Stimulated activated CD8-positive, alpha-beta memory T cell treated with anti-CD3 and anti-CD28 coated beads, Interleukin-12 subunit alpha, Interleukin-12 subunit beta, amount 100 ng/mL, for 24 hours (primary cell): ENCODE measurements around the gene ETFDH.
A peak's percentile ranks its signal among the peaks of the same experiment; 100 is the strongest.
"Not testable (repeated sequence)": the region's sequence is repeated elsewhere in the genome, so short reads cannot be mapped to it uniquely, and the experiment has no call there.

Experiments
- DNase-seq: peaks from one replicate; pipeline ENCODE4 v3.0.0-alpha.2; 2020; ENCODE audit errors: extremely low read depth

ETFDH gene

DNA sequence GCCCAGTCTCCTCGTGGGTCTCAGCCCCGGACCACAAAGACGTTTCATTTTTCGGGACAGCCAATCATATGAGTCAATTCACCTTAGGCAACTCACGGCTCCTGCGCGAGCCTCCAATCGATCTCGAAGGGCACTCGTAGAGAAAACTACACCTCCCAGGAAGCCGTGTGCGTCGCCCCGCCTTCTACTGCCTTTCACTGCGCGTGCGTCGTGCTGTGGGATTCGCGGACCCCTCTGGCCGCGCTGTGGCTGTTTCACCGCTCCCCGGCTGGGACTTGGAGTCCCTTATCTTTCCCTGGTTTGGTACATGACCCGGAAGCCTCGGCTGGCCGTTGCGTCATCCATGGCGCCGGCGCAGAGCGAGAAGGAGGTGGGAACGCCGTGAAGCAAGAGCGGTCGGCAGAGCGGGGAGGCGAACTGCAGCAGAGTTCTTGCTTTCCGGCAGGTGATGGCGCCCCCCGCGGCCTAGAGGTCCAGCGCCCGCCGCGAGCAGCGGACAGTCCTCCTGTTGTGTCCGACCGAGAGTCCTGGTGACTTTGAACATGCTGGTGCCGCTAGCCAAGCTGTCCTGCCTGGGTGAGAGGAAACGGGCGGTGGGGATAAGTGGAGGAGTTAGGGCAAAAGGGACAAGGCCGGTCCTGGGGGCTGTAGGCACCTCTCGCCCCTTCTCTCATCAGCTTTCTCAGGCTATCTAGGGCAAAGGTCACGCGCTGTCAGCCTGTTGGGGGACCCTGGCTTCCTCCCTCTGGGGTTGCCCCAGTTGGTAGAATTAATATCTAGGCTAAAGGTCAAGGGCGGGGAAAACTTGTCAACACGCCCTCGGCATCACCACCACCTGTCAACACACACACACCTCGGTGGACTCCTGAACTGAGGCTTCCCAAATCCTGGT lies at the start of gene ETFDH:
Gene ETFDH, plus strand, starts transcription at position 382 of the 892 bp plus-strand sequence. Its CDS starts 161 bp downstream, at position 543.
- peak; percentile 94 for DNase-seq

DNA sequence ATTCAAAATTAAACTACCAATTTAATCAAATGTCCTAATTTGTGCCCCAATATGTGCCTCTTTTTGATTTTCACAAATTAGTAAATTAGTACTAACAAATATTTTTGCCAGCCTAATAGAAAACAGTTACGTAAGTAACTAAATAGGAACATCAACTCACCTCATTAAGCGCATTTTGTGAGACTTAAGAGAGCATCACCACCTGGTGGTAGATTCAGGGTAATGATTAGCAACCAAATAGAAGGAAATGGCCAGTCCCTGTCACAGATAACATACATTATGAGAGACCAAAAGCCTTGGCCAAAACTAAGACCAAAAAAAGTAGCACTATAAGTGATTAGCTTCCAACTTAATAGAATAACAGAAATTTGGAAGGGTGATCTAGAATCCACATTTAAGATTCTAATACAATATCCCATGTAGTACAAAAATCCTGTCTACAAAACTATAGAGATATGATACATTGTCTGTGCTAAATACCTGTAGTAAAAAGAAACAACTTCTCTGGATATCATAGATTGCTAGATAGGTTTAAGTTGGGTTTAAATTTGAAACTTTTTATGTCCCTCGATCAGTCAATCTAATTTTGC lies 47.1 kb upstream of the ETFDH start:
- DNase-seq = no peak

DNA sequence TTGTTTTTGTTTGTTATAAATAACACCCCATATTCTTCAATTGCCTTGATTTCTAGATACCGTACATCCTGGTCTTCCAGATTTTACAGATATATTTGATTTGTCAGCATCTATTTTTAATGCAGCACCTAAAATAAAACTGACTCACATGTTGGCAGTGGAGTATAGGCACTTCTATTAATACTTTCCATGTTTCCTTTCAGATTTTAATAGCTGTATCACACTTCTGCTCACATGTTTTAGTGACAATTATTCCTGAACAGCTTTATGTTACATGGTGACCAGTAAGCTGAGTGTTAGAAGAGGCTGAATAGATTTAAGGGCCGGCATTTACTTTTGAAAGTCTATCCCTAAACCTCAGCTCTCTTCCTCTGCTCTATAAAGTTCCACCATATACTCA lies 46.6 kb upstream of the ETFDH start:
- DNase-seq = no peak

DNA sequence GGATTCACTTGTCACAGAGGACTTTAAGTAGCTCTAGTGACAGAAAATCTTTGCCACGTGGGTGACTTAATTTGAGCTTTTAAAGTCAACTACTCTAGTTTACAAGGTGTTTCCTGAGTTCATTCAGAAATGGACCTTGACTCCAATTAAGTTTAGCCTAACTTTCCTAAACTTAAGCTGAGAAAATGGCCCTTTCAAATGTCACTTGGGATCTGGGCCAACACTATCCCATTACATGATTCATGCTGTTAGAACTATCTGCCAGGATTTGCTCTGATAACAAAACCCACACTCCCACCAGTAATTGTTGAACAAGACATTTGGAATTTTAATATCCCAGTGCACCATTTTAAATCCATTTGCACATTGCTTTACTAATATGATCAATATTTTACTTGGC lies 41.2 kb upstream of the ETFDH start:
- no peak for DNase-seq

DNA sequence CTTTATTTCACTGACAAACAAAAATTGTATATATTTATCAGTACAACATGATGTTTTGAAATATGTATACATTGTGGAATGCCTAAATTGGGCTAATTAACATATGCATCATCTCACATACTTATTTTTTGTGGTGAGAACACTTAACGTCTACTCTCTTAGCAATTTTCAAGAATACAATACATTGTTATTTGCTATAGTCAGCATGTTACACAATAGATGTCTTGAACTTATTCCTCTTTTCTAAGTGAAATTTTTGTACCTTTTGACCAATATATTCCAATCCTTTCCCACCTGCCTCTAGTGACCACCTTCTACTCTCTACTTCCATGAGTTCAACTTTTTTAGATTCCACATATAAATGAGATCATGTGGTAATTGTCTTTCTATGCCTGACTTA lies 35.5 kb upstream of the ETFDH start:
- DNase-seq = no peak

DNA sequence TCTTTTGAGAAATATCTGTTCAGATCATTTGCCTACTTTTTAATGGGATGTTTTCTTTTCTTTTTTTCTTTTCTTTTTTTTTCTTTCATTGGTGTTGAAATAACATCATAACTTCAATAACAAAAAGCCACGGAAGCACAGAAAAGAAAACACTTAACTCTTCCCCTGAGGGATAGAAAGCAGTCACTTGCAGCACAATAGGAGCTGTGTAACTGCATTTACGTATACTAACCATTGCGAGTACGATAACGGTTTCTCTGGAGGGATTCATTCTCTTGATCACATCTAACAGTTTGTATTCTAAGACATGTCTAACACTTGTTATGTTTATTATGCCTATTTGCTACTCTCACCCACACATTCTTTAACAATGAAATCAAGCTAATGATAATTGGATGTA lies 27.7 kb upstream of the ETFDH start:
- DNase-seq = no peak

DNA sequence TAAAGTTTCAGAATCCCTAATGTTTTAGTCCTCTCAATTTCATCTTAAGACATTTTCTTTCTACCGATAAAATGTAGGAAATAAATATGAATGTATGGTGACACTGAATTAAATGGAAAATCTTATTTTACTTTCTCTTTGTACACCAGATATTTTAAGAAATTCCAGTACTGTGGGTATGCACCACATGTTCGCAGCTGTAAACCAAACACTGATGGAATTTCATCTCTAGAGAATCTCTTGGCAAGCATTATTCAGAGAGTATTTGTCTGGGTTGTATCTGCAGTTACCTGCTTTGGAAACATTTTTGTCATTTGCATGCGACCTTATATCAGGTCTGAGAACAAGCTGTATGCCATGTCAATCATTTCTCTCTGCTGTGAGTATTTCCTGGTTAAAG lies 27.3 kb upstream of the ETFDH start:
- no peak for DNase-seq

DNA sequence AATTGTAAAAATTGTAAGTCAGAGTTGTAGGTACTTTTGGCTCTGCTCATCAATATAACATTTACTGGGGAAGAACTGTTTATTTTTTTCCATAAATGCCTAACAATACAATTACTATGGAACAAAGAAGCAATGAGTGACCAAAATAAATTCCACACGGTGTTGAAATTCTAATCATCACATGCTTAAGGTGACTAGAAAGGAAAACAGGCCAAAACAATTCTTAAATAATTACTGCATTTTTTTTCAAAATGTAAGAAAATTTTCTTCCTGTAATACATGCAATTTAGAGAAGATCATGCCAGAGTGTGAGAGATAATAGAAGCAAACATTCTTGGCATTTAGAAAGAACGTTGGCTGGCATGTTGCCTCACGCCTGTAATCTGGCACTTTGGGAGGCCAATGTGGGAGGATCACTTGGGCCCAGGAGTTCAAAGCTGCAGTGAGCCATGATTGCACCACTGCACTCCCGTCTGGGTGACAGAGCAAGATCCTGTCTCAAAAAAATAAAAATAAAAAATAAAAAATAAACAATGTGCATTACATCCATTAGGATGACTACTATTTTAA lies 22.9 kb upstream of the ETFDH start:
- DNase-seq = no peak

DNA sequence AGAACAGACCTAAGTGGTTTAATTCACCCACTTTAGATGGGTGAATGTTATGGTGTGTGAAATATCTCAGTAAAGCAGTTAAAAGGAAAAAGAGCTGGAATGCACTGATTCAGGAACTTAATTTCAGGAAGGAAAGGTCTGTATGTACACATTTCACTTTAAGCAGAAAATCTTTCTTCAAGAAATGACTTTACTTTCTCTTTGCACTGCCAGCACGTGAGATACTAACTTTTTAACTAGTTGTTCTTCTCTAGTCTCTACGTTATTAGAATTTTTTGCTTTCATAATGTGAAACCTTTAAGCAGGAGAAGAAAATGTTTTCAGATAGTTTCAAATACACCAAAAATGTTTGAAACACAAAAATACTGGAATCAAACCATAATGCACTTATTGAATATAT lies 19.2 kb upstream of the ETFDH start:
- no peak for DNase-seq

DNA sequence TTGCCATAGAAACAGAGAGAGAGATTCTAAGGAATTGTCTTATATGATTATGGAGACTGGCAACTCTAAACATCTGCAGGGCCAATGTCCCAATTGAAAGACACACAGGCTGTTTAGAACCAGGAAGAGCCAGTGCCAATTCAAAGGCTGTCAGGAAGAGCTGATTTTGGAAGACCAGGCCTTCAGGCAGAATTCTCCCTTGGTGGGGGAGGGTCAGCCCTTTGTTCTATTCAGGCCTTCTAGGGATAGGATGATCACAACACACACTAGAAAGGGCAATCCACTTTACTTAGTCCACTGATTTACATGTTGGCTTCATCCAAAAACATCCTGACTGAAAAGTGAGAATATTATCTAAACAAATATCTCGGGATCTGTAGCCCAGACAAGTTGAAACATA lies 15.7 kb upstream of the ETFDH start:
- DNase-seq = no peak

DNA sequence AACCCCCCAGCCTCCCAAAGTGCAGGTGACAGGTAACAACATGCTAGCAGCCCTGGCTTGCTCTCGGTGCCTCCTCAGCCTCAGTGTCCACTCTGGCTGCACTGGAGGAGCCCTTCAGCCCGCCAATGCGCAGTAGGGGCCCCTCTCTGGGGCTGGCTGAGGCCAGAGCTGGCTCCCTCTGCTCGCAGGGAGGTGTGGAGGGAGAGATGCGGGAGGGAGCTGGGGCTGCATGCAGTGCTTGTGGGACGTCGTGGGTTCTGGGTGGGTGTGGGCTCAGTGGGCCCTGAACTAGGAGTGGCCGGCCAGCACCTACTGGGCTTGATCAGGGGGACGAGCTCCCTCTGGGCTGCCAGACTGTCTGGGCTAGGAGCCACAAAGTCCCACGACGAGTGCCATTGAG lies 14.8 kb upstream of the ETFDH start:
- no peak for DNase-seq

DNA sequence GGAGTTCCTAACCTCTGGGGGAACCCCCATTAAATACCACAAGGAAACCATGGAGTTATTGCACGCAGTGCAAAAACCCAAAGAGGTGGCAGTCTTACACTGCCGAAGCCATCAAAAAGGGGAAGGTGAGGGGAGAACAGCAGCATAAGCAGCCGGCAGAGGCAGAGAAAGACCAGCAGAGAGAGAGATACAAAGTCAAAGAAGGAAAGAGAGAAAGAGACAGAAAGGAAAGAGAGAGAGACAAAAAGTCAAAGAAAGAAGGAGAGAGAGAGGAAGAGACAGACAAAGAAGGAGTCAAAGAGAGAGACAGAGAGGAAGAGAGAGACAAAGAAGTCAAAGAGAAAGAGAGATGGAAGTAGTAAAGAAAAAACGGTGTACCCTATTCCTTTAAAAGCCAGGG lies 8.8 kb upstream of the ETFDH start:
- DNase-seq = not testable (repeated sequence)

DNA sequence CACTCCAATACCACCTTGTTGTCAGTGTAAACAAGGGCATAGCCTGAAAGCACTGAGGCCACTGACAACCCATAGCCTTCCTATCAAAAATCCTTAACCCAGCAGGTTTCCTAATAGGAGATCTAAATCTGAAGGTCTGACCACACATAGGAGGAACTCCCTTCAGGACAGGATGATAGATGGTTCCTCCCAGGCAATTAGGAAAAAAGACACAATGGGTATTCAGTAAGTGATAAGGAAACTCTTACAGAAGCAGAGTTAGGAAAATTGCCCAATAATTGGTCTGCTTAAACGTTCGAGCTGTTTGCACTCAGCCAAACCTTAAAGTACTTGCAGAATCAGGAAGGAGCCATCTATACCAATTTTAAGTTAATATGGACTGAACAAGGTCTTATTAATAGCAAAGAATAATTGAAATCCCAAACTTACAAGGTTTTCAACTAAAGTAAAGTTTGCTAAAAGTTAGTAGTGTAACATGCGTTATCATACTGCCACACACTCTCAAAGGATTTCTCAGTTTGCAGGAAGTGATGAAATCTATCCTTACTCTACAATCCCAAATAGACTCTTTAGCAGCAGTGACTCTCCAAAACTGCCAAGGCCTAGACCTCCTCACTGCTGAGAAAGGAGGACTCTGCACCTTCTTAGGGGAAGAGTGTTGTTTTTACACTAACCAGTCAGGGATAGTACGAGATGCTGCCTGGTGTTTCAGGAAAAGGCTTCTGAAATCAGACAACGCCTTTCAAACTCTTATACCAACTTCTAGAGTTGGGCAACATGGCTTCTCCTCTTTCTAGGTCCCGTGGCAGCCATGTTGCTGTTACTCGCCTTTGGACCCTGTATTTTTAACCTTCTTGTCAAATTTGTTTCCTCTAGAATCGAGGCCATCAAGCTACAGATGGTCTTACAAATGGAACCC lies 8.1 kb upstream of the ETFDH start:
- DNase-seq = not testable (repeated sequence)

DNA sequence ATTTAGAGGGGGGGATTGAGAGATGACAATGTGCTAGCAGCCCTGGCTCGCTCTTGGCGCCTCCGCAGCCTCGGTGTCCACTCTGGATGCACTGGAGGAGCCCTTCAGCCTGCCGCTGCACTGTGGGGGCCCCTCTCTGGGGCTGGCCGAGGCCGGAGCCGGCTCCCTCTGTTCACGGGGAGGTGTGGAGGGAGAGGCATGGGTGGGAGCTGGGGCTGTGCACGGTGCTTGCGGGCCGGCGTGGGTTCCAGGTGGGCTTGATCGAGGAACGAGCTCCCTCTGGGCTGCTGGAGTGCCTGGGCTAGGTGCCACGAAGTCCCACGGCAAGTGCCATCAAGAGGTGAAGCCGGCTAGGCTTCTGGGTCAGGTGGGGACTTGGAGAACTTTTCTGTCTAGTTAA lies 7.3 kb upstream of the ETFDH start:
- DNase-seq = no peak

DNA sequence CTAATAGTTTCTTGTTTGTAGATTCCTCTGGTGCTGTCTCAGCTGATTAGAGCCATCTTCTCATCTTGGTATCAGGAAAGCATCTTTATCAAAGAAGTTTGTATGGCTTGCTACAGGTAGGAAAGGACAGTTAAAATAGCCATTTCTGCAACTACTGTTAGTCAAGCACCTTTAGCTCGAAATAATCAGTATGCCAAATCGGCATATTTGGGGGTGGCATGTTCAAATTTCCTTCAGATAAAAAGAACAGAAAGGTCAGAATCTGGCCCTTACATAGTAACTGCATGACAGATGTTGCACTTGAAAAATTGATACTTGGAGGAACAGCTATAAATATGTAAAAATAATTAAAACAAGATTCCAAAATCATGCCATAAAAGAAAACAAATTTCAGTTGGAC lies 5.2 kb upstream of the ETFDH start:
- no peak for DNase-seq

DNA sequence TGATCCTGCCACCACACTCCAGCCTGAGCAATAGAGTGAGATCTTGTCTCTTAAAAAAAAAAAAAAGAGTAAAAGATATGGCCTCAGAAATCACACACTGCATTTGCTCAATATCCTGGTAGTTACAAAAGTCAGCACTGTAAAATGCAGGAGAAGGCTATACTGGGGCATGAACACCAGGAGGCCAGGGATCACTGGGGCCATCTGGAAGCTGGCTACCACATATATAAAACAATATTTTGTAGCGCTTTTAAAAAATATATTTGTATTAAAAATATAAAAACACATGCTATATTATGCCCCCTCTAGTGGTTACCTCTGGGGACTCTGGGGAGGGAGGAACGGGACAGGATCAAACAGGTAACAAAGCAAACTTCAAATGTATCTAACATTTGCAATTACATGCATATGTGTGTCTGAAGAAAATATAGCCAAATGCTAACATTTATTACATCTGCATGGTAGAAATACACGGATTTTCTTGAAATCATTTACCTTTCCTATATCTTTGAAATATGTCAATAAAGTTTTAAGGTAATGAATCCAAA lies 4.4 kb upstream of the ETFDH start:
- no peak for DNase-seq

DNA sequence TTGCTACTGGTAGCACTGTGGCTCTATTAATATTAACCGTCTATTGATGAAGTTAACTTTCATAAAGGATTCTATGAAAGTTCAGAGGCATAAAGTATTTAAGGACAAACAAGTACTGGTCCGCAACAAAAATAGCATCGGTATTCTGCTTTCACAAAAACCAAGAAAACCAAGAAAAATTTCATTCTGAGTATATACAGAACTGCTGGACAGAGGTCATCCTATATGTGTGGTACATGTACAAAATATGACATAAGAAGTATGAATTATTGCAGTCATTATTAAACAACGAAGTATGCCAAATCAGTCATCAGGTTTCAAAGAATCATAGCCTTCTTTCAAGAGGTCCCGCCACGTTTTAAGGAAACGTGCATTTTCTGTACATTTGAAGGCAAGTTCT lies 2.8 kb upstream of the ETFDH start:
- no peak for DNase-seq

DNA sequence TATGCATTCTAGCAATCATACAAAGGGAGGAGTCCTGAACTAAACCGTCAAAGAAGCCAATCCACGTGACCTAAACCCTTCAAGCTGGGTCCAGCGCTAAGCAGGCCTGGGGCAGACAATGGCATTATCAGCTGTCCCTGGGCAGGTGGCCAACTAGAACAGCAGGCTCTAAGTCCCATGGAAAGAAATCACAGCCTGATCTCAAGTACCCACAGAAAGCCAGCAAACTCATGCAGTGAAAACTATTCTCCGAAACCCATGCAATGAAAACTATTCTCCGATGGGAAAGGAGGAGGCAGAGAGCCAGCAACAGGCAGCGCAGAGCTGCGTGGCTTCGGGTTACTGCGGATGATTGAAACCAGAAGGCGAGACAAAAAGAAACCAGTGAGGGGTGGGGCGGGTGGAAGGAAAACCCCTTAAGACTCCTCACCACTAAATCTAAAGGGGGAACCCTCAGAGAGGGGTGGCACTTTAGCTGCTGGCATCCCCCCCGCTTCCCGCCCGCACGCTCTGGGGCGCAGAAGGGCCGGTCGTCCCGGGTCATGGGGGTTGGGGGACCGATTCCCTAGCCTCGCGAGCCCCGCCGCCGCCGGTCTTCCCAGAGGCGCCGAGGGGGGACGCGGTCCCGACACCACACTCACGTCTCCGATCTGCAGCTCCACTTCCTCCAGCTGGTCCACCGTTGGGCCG lies 976 bp upstream of the ETFDH start:
- peak; percentile 30 for DNase-seq

DNA sequence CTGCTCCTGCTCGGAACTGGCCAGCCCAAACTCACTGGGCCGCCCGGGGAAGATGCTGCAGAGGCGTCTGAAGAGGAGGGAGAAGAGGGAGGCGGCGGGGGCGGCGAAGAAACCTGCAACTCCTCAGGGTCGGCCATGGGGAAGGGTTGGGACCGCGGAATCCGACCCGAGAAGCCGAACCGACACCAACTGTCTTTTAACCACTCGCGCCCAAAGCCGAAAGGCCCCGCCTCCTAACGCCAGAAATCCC lies 506 bp upstream of the ETFDH start, which contains the start of gene C4orf46:
Gene C4orf46, minus strand, starts transcription at position 223 of the 250 bp plus-strand sequence. Its CDS starts 86 bp downstream, at position 137.
- no peak for DNase-seq

DNA sequence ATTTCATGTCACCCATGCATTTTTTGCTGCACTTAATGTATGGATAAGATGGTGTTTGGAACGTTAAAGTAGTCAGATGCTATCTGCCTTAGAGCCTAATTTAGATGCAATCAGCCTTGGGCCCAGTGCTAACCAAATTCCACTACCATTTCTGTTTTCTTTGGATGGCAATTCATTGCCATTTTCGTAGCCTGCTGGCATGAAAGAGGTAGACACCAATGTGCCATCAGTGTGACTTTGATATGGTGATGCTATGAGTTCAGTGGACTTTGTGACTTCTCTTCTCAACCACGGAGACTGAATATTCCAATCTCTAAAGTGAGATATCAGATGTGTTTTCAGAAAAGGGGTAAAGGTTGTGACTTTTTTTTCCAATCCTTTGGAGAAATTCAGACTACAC lies 1.5 kb downstream of the ETFDH start:
- DNase-seq = no peak

DNA sequence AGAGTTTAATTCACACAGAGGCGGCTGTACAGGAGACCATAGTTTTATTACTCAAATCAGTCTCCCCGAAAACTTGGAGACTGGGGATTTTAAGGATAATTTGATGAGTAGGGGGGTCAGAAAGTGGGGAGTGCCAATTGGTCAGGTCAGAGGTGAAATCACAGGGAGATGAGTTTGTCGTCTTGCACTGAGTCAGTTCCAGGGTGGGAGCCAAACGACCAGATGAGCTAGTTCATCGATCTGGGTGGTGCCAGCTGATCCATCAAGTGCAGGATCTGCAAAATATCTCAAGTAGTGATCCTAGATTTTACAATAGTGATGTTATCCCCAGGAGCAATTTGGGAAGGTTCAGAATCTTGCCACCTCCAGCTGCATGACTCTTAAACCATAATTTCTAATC lies 4.0 kb downstream of the ETFDH start:
- DNase-seq = no peak
